ENCODE data around the gene ANKRD12. TPM values are rescaled to one million over a fixed set of nuclear protein-coding genes. Genes with fewer than 3 reads are reported as not detected.

Gene ANKRD12
- total RNA-seq, 6 experiments from 2014 or later, result 26.5 to 31.3 (median 29.8) TPM

- no peaks in the 10 kb centered on the region; the same call in 1 of the 2 replicates for H3K27me3 Mint-ChIP-seq (ENCODE audit: insufficient read depth)
- H3K9me3 Mint-ChIP-seq, result peaks cover 27% of the 10 kb centered on the region
- no peak overlapping the region for H3K4me3 Mint-ChIP-seq
- no peaks in the 10 kb centered on the region for H3K4me1 Mint-ChIP-seq (ENCODE audit: low read depth)
- DNase-seq, result no peak
- H3K36me3 Mint-ChIP-seq (ENCODE audit: low read depth), result peaks cover 21% of the 10 kb centered on the region
- TF ChIP-seq CTCF (IDR thresholded peaks at IDR 0.05), result no peak
- no peak overlapping the region for H3K27ac Mint-ChIP-seq
Observed at GRCh38 chr18:9296233-9297006, 159.8 kb downstream of the ANKRD12 start.

GRCh38 chr18:9297007-9297393 is 160.4 kb downstream of the ANKRD12 start:
- H3K4me3 Mint-ChIP-seq, result no peak overlapping the region
- DNase-seq, result no peak
- H3K27ac Mint-ChIP-seq, result no peak overlapping the region
- H3K9me3 Mint-ChIP-seq, result peaks cover 27% of the 10 kb centered on the region
- no peak for TF ChIP-seq CTCF (IDR thresholded peaks at IDR 0.05)
- peaks cover 21% of the 10 kb centered on the region for H3K36me3 Mint-ChIP-seq (ENCODE audit: low read depth)
- H3K27me3 Mint-ChIP-seq (ENCODE audit: insufficient read depth), result no peaks in the 10 kb centered on the region; the same call in 1 of the 2 replicates
- no peaks in the 10 kb centered on the region for H3K4me1 Mint-ChIP-seq (ENCODE audit: low read depth)

DNA sequence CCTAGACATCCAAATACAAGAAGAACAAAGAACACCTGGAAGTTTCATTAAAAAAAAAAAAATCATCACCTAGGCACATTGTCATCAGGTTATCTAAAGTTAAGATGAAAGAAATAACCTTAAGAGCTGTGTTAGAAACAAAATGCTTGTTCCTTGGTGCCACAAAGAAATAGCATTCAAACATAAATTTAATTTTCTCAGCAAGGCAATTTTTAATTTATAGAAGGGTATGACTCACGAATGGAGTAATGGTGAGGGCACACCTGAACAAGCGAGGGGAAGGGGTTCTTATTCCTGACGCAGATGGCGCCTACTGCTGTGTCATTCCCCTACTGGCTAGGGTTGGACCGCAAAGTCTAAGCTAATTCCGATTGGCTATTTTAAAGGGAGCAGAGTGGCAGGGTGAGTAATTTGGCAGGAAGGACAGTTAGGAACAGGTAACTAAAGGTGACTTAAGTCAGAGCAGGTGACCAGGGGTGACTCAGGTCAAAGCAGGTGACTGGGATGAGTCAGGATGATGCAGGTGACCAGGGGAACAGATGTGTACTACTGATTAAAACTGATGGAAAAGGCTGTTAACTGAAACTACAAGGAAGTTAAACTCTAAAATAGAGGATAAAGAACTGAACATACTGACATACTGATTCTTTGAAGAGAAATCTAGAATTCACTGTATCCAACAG is 167.9 kb downstream of the ANKRD12 start:
- Mint-ChIP-seq H3K36me3 (ENCODE audit: low read depth) (peaks cover 17% of the 10 kb centered on the region), H3K27ac (no peak overlapping the region), H3K9me3 (peaks cover 16% of the 10 kb centered on the region), H3K27me3 (ENCODE audit: insufficient read depth) (peaks cover 6% of the 10 kb centered on the region), H3K4me1 (ENCODE audit: low read depth) (no peaks in the 10 kb centered on the region), H3K4me3 (no peak overlapping the region)
- no peak for DNase-seq
- TF ChIP-seq CTCF (IDR thresholded peaks at IDR 0.05), result no peak

DNA sequence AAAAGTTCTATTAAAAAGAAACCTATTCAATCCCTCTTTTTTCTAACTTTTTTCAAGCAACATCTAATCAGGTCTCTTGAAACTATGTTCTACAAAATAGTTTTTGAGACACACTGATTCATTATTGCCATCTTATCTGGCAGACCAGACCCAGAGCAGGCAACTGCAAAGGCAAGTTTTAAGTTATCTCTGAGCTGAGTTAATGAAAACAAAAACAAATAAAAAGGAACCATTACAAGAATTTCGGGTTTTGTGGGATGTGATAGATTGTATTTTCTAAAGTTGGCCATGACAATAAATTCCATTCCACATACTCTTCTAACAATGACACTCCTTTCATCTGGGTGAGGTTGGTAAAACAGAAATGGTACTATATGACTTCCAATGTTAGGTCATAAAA is 182.8 kb downstream of the ANKRD12 start:
- Mint-ChIP-seq H3K36me3 (ENCODE audit: low read depth) (peaks cover 31% of the 10 kb centered on the region), H3K27me3 (ENCODE audit: insufficient read depth) (peaks cover 3% of the 10 kb centered on the region), H3K4me3 (peak overlapping the region; percentile 54), H3K9me3 (peaks cover 12% of the 10 kb centered on the region), H3K4me1 (ENCODE audit: low read depth) (peaks cover 66% of the 10 kb centered on the region), H3K27ac (peak overlapping the region; percentile 61)
- no peak for TF ChIP-seq CTCF (IDR thresholded peaks at IDR 0.05)
- DNase-seq, result peak; percentile 48

GRCh38 chr18:9321017-9321452 is 184.5 kb downstream of the ANKRD12 start:
- Mint-ChIP-seq H3K27me3 (ENCODE audit: insufficient read depth) (peaks cover 3% of the 10 kb centered on the region), H3K4me3 (0 out of 2 replicates have a peak overlapping the region, but pooled peaks have one; percentile 2), H3K36me3 (ENCODE audit: low read depth) (peaks cover 31% of the 10 kb centered on the region), H3K27ac (peak overlapping the region; percentile 79), H3K9me3 (peaks cover 12% of the 10 kb centered on the region), H3K4me1 (ENCODE audit: low read depth) (peaks cover 70% of the 10 kb centered on the region)
- peak; percentile 19 for DNase-seq
- no peak for TF ChIP-seq CTCF (IDR thresholded peaks at IDR 0.05)
